Measurements from ENCODE around the gene AS3MT.
"Not testable (repeated sequence)": the region's sequence is repeated elsewhere in the genome, so short reads cannot be mapped to it uniquely, and the experiment has no call there.

The AS3MT gene, protein sequence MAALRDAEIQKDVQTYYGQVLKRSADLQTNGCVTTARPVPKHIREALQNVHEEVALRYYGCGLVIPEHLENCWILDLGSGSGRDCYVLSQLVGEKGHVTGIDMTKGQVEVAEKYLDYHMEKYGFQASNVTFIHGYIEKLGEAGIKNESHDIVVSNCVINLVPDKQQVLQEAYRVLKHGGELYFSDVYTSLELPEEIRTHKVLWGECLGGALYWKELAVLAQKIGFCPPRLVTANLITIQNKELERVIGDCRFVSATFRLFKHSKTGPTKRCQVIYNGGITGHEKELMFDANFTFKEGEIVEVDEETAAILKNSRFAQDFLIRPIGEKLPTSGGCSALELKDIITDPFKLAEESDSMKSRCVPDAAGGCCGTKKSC

DNA sequence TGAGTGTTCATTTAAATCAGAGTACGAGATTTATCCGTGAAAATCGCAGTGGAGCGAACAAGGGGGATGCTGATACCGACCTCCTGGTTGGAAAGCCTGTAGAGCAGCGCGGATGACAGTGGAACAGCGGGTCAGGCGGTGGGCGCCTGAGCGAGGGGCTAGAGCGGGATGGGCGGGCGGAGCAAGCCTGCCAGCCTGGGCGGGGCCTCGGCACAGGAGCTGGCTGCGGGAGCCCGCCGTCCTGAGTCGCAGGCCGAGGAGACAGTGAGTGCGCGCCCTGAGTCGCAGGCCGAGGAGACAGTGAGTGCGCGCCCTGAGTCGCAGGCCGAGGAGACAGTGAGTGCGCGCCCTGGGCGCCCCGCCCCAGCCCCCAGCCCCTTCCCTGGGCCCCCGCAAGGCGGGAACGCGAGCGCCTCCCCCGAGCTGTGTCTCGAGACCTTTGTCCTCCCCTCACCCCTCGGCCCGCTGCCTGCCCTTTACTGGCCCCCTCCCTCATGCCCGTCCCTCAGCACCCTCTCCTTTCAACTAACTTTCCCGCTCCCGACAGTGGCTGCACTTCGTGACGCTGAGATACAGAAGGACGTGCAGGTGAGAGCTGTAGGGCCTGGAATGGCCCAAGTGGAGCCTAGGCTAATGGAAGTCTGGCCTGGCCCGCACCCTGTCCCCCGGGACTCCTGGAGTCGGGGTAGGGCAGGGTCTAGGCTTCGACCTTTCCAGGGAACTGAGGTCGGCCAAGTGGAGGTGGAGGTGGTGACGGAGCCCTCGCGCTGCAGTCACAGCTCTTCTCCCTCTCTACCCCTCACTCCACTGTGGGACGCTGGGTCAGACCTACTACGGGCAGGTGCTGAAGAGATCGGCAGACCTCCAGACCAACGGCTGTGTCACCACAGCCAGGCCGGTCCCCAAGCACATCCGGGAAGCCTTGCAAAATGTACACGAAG lies at the start of gene AS3MT:
TSS of gene AS3MT (plus strand) at position 213 of the 941 bp plus-strand sequence. CDS start at position 336, 123 bp downstream.
- DNase-seq, result peak in 14 of 56 donors; percentile 2 to 41 (median 13)

DNA sequence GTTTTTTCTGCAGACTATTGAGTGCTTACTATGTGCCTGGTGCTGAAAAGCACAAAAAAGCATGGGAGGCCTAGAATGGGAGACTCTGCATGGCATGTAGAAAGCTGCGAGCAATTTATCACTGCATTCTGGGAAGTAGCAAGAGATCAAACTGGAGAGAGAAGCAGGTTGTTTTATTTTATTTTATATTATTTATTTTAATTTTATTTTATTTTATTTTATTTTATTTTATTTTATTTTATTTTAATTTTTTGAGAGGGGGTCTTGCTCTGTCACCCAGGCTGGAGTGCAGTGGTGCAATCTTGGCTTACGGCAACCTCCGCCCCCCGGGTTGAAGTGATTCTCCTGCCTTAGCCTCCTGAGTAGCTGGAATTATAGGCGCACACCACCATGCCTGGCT lies 49.3 kb upstream of the AS3MT start:
- not testable (repeated sequence) for DNase-seq

DNA sequence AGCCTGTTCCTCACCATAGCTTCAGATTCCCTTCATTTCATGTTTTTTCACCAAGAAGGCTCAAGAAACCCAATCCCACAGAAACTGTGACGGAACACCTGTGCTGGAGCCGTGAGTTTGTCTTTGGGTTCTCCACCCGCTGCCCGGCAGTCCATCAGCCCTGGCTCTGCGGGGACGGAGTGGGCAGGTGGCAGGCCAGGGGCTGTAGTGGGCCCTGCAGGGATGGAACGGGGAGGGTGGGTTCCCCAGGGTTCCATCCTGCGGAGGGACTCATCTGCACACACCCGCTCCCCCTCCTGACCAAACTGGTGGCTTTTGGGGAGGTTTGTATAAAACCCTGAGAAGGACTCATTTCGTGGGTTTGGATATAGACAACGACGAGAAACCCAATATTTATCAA lies 47.0 kb upstream of the AS3MT start:
- no peak for DNase-seq

DNA sequence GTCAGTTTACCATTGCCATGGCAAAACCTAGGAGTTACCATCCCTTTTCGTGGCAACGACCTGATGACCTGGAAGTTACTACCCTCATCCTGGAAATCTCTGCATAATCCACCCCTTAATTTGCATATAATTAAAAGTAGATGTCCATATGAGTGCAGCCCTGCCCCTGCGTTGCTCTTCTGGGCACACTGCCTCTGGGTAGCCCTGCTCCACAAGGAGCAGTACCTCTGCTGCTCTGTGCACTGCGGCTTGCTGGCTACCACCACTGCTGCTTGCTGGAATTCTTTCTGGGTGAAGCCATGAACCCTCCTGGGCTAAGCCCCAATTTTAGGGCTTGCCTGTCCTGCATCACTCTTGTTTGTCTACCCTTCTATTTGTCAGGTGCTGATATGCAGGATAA lies 44.6 kb upstream of the AS3MT start:
- DNase-seq, result no peak

DNA sequence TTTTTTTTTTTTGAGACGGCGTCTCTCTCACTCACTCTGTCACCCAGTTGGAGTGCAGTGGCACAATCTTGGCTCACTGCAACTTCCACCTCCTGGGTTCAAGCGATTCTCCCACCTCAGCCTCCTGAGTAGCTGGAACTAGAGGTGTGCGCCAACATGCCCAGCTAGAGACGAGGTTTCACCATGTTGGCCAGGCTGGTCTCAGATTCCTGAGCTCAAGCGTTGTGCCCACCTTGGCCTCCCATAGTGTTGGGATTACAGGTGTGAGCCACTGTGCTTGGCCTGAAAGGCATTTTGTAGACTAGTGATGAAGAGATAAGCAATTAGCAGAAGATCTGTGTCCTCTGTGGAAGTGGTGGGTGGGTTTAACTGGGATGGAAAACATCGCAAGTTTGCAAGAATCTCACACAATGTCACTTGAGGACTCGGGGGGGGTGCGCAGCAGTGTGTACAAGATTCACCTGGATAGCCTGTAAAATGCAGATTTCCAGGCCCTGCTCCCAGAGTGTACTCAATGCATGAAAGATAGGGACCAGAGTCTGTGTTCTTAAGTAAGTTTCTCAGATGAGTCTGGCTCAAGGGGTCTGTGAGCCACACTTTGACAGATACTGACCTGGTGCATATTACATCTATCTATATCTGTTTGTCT lies 43.0 kb upstream of the AS3MT start:
- no peak for DNase-seq

DNA sequence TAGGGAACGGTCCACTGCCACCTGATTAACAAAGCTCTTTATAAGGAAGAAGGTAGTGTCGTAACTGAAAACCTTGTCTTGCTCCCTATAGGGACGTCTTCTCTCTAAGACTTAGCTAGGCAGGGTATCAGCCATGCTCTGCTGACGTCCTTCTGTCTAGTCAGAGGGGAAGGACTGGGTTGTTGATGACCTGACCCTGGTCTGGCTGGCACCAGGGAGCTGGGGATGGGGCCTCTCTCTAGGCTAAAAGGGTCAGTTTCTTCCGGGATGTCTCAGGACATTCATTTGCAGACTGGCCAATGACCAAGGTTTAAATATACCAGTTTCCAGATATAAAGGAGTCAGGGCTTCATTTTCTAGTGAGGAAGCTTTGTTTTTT lies 41.7 kb upstream of the AS3MT start:
- no peak for DNase-seq

DNA sequence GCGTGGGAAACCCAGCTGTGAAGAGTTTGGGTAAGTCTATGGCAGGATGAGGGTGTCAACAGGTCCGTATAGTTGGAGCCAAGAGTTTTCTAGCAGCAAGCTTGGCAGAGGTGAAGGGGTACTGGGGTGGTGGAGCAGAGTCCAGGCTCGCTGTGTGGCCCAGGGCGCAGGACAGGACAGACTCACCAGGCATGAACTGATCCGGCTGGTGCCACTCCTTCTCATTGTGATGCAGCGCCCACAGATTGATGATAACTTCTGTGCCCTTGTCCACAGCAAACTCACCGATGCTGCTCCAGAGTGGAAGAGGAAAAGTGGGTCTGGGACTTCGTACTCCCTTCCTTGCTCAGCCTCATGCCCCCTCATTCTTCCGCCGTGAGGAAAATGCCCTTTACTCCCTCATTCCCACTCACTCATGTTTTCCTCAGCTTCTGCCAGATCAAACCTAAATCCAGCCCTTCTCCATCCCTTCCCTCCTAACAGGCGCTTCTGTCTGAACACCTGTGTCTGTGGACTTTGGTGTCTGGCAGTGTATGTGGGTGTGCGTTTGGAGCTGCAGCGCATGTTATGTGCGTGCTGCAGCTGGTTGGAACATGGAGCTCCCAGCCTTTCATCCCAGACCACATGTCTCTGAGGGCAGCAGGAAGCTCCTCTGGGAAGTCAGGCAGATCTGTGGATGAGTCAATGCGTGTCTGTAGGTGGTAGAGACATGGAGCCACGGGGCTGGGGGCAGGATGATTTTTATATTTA lies 37.8 kb upstream of the AS3MT start:
- no peak for DNase-seq

DNA sequence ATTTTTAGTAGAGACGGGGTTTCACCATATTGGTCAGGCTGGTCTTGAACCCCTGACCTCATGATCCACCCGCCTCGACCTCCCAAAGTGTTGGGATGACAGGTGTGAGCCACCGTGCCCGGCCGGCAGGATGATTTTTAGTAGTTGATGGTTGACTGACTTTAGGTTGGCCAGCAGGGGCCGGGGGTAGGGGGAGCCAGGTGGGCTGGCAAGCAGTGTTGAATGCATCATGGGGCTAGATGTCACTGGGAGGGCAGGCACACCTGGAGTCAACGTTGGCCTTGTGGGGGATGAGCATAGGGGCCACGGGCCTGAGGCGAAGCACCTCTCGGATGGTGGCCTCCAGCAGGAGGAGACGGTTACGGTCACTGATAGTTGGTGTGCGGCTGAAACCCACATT lies 37.0 kb upstream of the AS3MT start:
- no peak for DNase-seq

DNA sequence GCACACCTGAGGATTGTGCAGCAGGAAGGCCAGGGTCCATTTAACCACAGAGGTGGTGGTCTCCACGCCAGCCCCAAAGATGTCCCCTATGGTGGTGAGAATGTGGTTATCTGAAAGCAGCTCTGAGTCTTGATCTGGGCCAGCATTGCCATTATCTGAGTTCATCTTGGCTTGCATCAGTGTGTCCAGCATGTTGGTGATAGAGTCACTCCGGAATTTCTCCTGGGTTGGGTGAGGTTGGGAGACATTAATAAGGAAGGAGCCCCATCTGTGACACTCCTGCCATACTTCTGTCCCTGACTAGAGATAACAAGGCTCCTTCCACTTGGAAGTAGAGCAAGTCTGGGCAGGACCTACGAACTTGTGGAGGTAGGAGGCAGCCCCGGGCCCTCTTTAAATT lies 36.3 kb upstream of the AS3MT start:
- DNase-seq, result no peak

DNA sequence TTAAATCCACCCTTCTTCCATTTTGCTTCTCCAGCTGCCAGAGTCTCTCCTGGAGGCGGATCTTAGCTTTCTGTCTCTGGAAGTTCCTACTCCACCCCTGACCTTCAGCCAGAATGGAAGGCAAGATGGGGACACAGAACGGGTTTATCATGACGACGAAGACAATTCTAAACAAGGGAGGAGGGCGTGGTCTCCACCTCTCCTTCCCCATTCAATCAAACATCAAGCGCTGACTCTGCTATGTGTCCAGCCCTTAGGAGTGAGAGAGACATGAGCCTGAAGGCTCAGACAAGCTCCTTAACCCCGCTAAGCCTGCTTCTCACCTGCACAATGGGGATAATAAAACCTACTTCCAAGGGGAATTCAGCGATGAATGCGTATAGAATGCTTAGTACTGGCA lies 35.1 kb upstream of the AS3MT start:
- DNase-seq, result no peak

DNA sequence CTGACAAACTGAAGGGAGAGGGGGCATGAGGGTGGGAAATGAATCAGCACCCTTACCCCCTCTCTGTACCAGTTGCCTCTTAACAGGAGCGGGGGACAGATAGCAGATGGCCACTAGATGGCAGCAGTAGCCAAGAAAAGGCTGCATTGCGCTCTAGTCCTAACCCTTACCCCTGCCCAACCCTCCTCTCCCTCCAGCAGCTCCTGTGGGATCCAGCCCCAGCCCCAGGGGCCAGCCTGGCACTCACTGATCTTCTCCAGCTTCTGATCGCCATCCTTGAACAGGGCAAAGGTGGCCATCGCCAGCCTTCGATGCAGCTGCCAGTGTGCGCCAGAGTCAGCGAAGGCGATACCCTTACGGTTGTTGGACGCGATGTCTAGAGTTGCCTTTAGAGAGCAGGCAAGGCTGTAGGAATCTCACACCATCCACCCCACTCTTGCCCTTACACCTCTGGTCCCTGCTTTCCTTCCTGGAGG lies 34.2 kb upstream of the AS3MT start:
- DNase-seq, result peak in 45 of 56 donors; percentile 3 to 78 (median 33)

DNA sequence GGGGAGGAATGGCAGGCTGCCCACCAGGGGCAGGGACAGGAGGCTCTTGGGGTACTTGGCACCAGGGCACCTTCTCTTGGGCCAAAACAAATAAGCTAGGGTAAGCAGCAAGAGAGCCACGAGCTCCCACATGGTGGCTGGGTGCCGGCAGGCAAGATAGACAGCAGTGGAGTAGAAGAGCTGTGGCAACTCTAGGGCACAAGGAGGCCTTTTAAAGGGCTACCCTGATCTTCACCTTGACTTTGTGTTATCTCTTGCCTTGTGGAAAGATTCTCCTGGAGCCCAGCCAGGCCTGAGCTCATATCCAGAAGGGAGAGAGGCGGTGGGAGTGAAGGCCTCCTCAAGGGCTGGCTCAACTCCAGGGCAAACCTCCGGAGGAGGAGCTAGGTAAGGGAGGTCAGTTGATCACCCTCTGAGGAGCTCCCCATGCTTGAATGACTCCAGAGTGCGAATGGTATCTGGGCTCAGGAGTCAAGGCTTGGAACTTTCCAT lies 32.0 kb upstream of the AS3MT start, which contains the start of gene CYP17A1:
TSS of gene CYP17A1 (minus strand) at position 184 of the 492 bp plus-strand sequence. CDS start at position 132, 52 bp downstream.
- DNase-seq, result peak in 1 of 56 donors; percentile 46

DNA sequence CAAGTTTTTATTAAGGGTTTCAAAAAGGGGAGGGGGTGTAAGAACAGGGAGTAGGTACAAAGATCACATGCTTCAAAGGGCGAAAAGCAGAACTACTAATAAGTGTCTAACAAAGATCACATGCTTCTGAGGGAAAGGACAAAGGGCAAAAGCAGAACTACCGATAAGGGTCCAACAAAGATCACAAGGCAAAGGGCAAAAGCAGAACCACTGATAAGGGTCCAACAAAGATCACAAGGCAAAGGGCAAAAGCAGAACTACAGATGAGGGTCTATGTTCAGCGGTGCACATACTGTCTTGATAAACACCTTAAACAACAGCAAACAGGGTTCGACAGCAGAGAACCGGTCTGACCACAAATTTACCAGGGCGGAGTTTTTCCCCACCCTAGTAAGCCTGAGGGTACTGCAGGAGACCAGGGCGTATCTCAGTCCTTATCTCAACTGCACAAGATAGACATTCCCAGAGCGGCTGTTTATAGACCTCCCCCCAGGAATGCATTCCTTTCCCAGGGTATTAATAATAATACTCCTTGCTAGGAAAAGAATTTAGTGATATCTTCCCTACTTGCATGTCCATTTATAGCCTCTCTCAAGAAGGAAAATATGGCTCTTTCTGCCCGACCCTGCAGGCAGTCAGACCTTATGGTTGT lies 30.9 kb upstream of the AS3MT start:
- DNase-seq, result not testable (repeated sequence)

DNA sequence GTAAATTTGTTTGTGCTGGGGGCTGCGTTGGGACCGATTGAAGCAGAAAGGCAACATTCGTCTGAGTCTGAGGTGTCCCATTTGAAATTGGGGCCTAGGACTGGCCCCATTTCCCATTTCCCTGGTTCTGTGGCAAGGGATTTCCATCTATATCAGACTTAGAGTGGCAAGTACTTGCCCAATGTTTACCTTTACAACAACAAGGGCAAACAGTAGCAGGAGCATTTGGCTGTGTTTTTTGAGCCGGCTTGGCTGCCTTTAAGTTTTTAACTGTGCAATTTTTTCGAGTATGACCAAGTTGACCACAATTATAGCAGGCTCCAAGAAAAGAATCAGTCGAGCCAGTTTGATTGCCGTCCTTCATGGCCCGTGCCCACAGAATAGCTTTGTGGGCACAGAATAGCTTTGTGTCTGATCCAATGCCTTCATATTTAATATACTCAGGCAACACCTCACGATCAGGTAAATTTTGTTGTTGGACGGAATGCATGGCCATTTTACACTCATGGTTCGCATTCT lies 27.4 kb upstream of the AS3MT start:
- DNase-seq, result no peak

DNA sequence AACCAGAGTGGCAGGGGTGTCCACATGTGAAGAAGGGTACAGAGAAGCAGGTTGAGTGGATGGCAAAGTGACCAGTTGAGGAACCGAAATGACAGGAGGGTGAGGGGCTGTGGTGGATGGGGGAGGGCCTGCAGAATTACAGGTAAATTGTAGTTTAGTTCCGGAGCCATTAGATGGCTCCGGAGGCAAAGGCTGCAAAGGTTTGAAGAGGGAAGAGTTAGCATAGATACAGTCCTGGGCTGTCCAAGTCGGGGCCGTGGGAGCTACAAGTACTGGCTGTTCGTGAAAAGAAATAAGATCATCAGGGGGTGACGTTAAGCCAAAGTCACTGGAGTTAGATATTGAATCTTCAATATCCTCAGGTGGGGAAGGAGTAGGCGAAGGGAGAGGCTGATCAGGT lies 26.1 kb upstream of the AS3MT start:
- not testable (repeated sequence) for DNase-seq

DNA sequence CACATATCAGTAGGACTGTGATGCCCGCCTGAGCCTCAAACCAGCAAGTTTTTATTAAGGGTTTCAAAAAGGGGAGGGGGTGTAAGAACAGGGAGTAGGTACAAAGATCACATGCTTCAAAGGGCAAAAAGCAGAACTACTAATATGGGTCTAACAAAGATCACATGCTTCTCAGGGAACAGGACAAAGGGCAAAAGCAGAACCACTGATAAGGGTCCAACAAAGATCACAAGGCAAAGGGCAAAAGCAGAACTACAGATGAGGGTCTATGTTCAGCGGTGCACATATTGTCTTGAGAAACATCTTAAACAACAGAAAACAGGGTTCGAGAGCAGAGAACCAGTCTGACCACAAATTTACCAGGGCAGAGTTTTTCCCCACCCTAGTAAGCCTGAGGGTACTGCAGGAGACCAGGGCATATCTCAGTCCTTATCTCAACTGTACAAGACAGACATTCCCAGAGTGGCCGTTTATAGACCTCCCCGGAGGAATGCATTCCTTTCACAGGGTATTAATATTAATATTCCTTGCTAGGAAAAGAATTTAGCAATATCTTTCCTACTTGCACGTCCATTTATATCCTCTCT lies 25.0 kb upstream of the AS3MT start:
- not testable (repeated sequence) for DNase-seq

DNA sequence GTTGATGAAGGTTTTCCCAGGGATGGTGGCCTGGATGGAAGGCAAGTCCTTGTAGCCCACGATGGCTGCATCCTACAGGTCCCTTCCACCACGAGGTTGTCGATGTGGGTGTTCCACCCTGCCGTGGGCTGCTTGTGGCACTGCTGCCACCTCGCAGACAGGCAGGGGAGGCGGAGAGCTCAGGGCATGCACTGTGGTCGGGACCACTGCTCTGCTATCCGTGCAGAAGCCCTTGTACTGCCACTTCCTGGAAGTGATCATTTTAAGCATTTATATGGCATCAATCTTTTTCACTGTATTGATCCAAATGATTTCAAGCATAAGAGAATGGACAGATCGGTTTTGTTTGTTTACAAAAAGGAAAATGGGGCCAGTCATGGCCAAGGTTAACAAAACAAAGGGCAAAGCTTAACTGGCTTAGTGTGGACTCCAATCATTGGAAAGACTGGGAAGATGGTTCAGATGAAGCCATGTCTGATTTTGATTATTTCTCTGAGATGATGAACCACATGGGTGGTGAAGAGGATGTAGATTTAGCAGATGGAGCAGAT lies 23.8 kb upstream of the AS3MT start:
- DNase-seq, result no peak

DNA sequence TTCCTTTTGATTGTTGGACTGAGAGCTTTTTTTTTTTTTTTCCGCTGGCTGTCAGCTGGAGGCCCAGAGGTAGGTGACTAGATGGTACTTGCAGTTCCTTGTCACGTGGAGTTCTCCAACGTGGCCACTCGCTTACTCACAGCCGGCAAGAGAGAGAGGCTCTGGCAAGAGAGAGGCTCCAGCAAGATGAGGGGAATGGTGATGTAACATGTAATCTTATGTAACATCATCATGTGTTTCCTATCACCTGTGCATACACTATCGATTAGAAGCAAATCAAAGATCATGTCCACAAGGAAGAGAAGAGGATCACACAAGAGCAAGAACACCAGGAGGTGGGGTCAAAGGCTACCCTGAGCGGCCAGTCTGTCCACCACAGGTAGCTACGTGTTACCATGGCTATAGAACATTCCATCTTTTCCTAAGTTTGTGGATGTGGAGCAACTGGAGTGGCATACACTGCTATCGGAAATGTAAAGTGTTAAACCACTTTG lies 19.2 kb upstream of the AS3MT start:
- no peak for DNase-seq

DNA sequence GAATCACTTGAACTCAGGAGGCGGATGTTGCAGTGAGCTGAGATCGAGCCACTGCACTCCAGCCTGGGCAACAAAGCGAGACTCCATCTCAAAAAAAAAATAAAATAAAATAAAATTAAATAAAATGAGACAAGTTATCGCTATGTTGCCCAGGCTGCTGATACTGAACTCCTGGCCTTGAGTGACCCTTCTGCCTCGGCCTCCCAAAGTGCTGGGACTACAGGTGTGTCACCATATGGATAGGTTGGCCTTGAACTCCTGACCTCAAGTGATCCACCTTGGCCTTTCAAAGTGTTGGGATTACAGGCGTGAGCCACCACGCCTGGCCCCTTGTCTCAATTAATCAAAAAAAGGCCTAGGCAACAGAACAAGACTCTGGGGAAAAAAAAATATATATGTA lies 16.0 kb upstream of the AS3MT start:
- not testable (repeated sequence) for DNase-seq

Data from amygdala (tissue), 56 donors.